ENCODE data around the gene FMO3.

The FMO3 gene

DNA sequence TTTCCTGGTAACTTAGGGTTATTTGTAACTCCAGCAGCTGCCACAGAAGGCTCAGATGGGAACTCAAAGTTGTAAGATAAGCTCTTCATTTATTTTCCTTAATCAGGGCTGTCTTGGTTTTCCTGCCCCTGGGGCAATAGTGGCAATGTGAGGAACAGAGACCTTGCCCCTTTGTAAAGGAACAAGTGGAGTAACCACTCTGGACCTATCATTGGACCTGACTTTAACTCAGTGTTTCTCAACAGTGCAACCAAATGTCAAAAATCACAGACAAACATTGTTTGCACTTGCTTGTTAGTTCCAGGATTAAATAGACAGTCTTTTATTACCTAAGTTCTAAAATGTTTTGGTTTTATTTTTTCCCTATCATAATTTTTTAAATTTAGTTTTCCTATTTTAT, 2.8 kb upstream of the FMO3 start:
- Histone ChIP-seq H3K36me3 (ENCODE audit: insufficient read depth, low read length) (no peaks in the 10 kb centered on the region), H3K79me2 (ENCODE audit: insufficient read depth, low read length) (no peaks in the 10 kb centered on the region), H3K27me3 (ENCODE audit: insufficient read depth, low read length, poor library complexity) (no peaks in the 10 kb centered on the region)

DNA sequence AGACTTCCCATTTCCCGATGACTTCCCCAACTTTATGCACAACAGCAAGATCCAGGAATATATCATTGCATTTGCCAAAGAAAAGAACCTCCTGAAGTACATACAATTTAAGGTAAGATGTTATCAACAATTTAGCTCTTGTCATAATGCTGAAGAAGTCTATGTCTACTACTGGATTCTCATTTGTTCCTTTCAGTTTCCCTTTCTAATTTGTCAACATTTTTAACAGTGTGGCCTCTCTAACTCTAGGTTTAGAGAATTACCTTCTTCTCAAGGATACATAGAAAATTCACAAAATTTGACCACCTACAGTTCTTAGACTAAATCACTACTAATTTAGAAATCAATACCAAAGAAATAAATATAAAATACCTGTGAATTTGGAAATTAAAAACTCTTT, 13.2 kb downstream of the FMO3 start:
- Histone ChIP-seq H3K4me2 (ENCODE audit: insufficient read depth, low read length) (no peak overlapping the region), H3K27me3 (ENCODE audit: insufficient read depth, low read length, poor library complexity) (no peaks in the 10 kb centered on the region)
- ATAC-seq (ENCODE audit: insufficient read depth, low read depth): no peak

More for the DNA sequence above, 2.8 kb upstream of the FMO3 start:
- TF ChIP-seq, protein P1, sequence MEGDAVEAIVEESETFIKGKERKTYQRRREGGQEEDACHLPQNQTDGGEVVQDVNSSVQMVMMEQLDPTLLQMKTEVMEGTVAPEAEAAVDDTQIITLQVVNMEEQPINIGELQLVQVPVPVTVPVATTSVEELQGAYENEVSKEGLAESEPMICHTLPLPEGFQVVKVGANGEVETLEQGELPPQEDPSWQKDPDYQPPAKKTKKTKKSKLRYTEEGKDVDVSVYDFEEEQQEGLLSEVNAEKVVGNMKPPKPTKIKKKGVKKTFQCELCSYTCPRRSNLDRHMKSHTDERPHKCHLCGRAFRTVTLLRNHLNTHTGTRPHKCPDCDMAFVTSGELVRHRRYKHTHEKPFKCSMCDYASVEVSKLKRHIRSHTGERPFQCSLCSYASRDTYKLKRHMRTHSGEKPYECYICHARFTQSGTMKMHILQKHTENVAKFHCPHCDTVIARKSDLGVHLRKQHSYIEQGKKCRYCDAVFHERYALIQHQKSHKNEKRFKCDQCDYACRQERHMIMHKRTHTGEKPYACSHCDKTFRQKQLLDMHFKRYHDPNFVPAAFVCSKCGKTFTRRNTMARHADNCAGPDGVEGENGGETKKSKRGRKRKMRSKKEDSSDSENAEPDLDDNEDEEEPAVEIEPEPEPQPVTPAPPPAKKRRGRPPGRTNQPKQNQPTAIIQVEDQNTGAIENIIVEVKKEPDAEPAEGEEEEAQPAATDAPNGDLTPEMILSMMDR (IDR thresholded peaks at IDR 0.05; ENCODE audit: borderline replicate concordance, extremely low read depth, low read length, poor library complexity, severe bottlenecking): no peak
- TF ChIP-seq EZH2 (IDR thresholded peaks at IDR 0.05; ENCODE audit: borderline replicate concordance, low read depth, low read length, severe bottlenecking): no peak
- H3K27ac ChIP-seq (ENCODE audit: low read length): no peak overlapping the region
- H3K4me3 ChIP-seq (ENCODE audit: low read depth in 1 of 2, low read length in 2 of 2): no peak overlapping the region
- DNase-seq (no peak), ATAC-seq (ENCODE audit: insufficient read depth, low read depth) (no peak)
- no peak overlapping the region for H3K9ac ChIP-seq (ENCODE audit: low read depth, low read length)
- H3K4me1 ChIP-seq (ENCODE audit: insufficient read depth, low read length): no peaks in the 10 kb centered on the region
- H2AFZ ChIP-seq (ENCODE audit: low read depth, low read length): no peak overlapping the region
- no peaks in the 10 kb centered on the region for H3K9me3 ChIP-seq (ENCODE audit: insufficient read depth, low read length, severe bottlenecking)
- H3K4me2 ChIP-seq (ENCODE audit: insufficient read depth, low read length): no peak overlapping the region
- H4K20me1 ChIP-seq (ENCODE audit: insufficient read depth, low read length): no peaks in the 10 kb centered on the region

DNA sequence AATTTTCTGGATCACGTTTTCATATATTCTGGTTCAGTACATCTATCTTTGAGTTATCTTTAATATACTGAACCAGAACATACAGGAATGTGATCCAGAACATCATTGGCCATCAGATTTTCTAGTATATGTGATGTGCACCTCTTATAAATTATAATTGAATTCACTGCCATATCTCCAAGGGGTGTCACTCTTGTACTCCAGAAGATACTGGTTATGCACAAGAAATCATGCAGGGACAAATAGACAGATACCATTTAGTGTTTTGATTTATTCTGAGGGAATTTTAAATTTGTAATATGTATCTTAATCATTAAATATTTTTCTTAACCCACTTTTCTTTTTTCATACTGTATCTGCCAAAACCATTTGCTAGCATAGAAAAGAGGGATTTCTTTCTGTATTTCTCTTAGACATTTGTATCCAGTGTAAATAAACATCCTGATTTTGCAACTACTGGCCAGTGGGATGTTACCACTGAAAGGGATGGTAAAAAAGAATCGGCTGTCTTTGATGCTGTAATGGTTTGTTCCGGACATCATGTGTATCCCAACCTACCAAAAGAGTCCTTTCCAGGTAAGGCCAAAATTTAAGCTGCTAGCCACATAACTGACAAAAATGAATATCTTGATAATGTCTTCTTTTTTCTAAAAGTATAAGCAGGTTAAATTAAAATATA, 16.7 kb downstream of the FMO3 start:
- H3K4me1 ChIP-seq (ENCODE audit: insufficient read depth, low read length): no peaks in the 10 kb centered on the region
- no peaks in the 10 kb centered on the region for H3K36me3 ChIP-seq (ENCODE audit: insufficient read depth, low read length)
- DNase-seq (no peak), ATAC-seq (ENCODE audit: insufficient read depth, low read depth) (no peak)
- no peaks in the 10 kb centered on the region for H3K27me3 ChIP-seq (ENCODE audit: insufficient read depth, low read length, poor library complexity)
- TF ChIP-seq EZH2 (IDR thresholded peaks at IDR 0.05; ENCODE audit: borderline replicate concordance, low read depth, low read length, severe bottlenecking): no peak
- TF ChIP-seq, protein P1 (IDR thresholded peaks at IDR 0.05; ENCODE audit: borderline replicate concordance, extremely low read depth, low read length, poor library complexity, severe bottlenecking): no peak
- no peak overlapping the region for H3K4me3 ChIP-seq (ENCODE audit: low read depth in 1 of 2, low read length in 2 of 2)
- no peak overlapping the region for H3K27ac ChIP-seq (ENCODE audit: low read length)
- no peak overlapping the region for H3K4me2 ChIP-seq (ENCODE audit: insufficient read depth, low read length)
- H3K79me2 ChIP-seq (ENCODE audit: insufficient read depth, low read length): no peaks in the 10 kb centered on the region
- no peaks in the 10 kb centered on the region for H3K9me3 ChIP-seq (ENCODE audit: insufficient read depth, low read length, severe bottlenecking)
- no peaks in the 10 kb centered on the region for H4K20me1 ChIP-seq (ENCODE audit: insufficient read depth, low read length)
- H2AFZ ChIP-seq (ENCODE audit: low read depth, low read length): no peak overlapping the region
- H3K9ac ChIP-seq (ENCODE audit: low read depth, low read length): no peak overlapping the region

More for the DNA sequence above, 13.2 kb downstream of the FMO3 start:
- Histone ChIP-seq H3K4me3 (ENCODE audit: low read depth in 1 of 2, low read length in 2 of 2) (no peak overlapping the region), H3K79me2 (ENCODE audit: insufficient read depth, low read length) (no peaks in the 10 kb centered on the region), H3K4me1 (ENCODE audit: insufficient read depth, low read length) (no peaks in the 10 kb centered on the region), H2AFZ (ENCODE audit: low read depth, low read length) (no peak overlapping the region), H3K27ac (ENCODE audit: low read length) (no peak overlapping the region), H3K9me3 (ENCODE audit: insufficient read depth, low read length, severe bottlenecking) (no peaks in the 10 kb centered on the region), H3K9ac (ENCODE audit: low read depth, low read length) (no peak overlapping the region), H4K20me1 (ENCODE audit: insufficient read depth, low read length) (no peaks in the 10 kb centered on the region), H3K36me3 (ENCODE audit: insufficient read depth, low read length) (no peaks in the 10 kb centered on the region)
- no peak for DNase-seq
- TF ChIP-seq, protein P1 (IDR thresholded peaks at IDR 0.05; ENCODE audit: borderline replicate concordance, extremely low read depth, low read length, poor library complexity, severe bottlenecking): no peak

Data from DND-41 (cell line).